ENCODE data around the gene TCF25. TPM values are rescaled to one million over a fixed set of nuclear protein-coding genes. Genes with fewer than 3 reads are reported as not detected.

TCF25 gene
- total RNA-seq, 1 experiment from 2014 or later, result 79.6 TPM

DNA sequence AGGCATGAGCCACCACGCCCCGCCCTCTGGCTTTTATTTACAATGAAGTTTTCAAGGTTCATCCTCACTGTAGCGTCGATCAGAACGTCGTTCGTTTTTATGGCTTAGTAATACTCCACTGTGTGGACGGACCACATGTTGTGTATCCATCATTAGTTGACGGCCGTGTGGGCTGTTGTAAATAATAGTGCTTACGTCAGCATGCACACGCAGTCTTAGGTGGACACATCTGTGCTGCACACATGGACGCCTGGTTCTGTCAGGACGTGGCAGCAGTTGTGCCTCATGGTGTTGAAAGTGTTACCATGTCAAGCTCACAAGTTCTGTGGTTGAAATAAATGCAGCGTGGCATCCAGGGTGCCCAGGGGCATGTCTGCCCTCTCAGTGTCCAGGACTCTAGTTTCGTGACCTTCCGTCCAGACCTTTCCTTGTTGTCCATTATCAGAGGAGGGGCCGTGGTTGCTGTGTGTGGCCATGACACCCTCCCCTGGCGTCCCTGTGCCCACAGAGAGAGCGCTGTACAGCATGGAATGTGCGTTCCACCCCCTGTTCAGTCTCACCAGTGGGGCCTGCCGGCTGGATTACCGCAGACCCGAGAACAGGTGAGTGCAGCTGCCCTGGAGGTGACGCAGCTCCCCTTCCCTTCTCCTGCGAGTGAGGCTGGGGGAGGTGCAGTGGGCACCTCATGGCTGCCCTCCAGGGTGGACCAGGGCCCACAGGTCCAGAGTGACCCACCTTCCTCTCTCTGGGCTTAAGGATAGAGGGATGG, 22.3 kb downstream of the TCF25 start:
- CTCF ChIA-PET, result no interaction called here
- peaks cover 2% of the 10 kb centered on the region; the same call in 1 of the 2 replicates for H3K36me3 ChIP-seq (ENCODE audit: low read depth, low read length)
- no peak overlapping the region for H3K27ac ChIP-seq (ENCODE audit: low read length)
- H3F3A ChIP-seq (ENCODE audit: low read length, unreplicated experiment), result no peaks in the 10 kb centered on the region
- TF ChIP-seq, protein P1, sequence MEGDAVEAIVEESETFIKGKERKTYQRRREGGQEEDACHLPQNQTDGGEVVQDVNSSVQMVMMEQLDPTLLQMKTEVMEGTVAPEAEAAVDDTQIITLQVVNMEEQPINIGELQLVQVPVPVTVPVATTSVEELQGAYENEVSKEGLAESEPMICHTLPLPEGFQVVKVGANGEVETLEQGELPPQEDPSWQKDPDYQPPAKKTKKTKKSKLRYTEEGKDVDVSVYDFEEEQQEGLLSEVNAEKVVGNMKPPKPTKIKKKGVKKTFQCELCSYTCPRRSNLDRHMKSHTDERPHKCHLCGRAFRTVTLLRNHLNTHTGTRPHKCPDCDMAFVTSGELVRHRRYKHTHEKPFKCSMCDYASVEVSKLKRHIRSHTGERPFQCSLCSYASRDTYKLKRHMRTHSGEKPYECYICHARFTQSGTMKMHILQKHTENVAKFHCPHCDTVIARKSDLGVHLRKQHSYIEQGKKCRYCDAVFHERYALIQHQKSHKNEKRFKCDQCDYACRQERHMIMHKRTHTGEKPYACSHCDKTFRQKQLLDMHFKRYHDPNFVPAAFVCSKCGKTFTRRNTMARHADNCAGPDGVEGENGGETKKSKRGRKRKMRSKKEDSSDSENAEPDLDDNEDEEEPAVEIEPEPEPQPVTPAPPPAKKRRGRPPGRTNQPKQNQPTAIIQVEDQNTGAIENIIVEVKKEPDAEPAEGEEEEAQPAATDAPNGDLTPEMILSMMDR (conservative IDR thresholded peaks at IDR 0.05; ENCODE audit: low read depth, low read length), result no peak
- TF ChIP-seq EZH2 (IDR thresholded peaks at IDR 0.05; ENCODE audit: low read length, unreplicated experiment) (no peak), EZH2phosphoT487 (IDR thresholded peaks at IDR 0.05; ENCODE audit: borderline replicate concordance, low read length) (no peak)
- no TSS peak for BruUV-seq (replicated peaks)
- H3K9me3 ChIP-seq (ENCODE audit: low read length), result no peaks in the 10 kb centered on the region
- ATAC-seq (no peak), DNase-seq (no peak)
- H3K4me3 ChIP-seq (ENCODE audit: low read length), result no peak overlapping the region
- H3K4me1 ChIP-seq (ENCODE audit: insufficient read depth, low read length), result no peaks in the 10 kb centered on the region
- intact Hi-C loops (cut with micrococcal nuclease), result no loop called here
- POLR2A ChIA-PET (ENCODE audit: unreplicated experiment), result no interaction called here
- H4K20me1 ChIP-seq (ENCODE audit: low read length), result no peaks in the 10 kb centered on the region
- H3K9ac ChIP-seq (ENCODE audit: low read length), result no peak overlapping the region
- no peak overlapping the region for H3K4me2 ChIP-seq (ENCODE audit: low read length)
- no peaks in the 10 kb centered on the region for H3K9me2 ChIP-seq (replicated peaks; ENCODE audit: low read length)
- H2AFZ ChIP-seq (ENCODE audit: low read length), result no peak overlapping the region
- H3K79me2 ChIP-seq (ENCODE audit: low read length), result no peaks in the 10 kb centered on the region
- no peaks in the 10 kb centered on the region for H3K27me3 ChIP-seq (ENCODE audit: low read length)

DNA sequence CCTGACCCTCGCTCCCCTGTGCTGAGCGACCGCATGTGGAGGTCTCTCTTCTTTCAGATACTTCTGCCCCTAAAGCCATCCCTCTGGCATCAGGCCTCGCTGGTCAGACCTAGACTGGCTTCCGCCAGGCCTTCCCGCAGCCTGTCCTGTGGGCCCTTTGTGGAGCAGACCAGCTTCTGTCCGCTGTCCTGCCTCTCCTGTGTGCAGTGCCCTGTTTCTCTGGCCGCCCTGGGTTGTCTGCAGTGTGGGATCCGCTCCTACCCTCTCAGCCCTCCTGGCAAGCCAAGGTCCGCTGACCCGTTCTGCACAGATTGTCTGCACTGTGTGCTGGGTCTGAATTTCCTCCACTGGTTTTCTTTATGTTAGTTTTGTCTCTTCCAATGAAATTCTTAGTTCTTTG, 23.8 kb downstream of the TCF25 start:
- CTCF ChIA-PET, result no interaction called here
- intact Hi-C loops (cut with micrococcal nuclease), result no loop called here
- DNase-seq (no peak), ATAC-seq (no peak)
- H3K4me2 ChIP-seq (ENCODE audit: low read length), result no peak overlapping the region
- H3K9ac ChIP-seq (ENCODE audit: low read length), result no peak overlapping the region
- BruUV-seq (replicated peaks), result no TSS peak
- H3K9me2 ChIP-seq (replicated peaks; ENCODE audit: low read length), result no peaks in the 10 kb centered on the region
- POLR2A ChIA-PET (ENCODE audit: unreplicated experiment), result no interaction called here
- H3K9me3 ChIP-seq (ENCODE audit: low read length), result no peaks in the 10 kb centered on the region
- peaks cover 2% of the 10 kb centered on the region; the same call in 1 of the 2 replicates for H3K36me3 ChIP-seq (ENCODE audit: low read depth, low read length)
- H2AFZ ChIP-seq (ENCODE audit: low read length), result no peak overlapping the region
- no peak overlapping the region for H3K4me3 ChIP-seq (ENCODE audit: low read length)
- TF ChIP-seq EZH2phosphoT487 (IDR thresholded peaks at IDR 0.05; ENCODE audit: borderline replicate concordance, low read length), result no peak
- TF ChIP-seq, protein P1 (conservative IDR thresholded peaks at IDR 0.05; ENCODE audit: low read depth, low read length), result no peak
- no peak for TF ChIP-seq EZH2 (IDR thresholded peaks at IDR 0.05; ENCODE audit: low read length, unreplicated experiment)
- no peaks in the 10 kb centered on the region for H3K4me1 ChIP-seq (ENCODE audit: insufficient read depth, low read length)
- no peak overlapping the region for H3K27ac ChIP-seq (ENCODE audit: low read length)
- no peaks in the 10 kb centered on the region for H3K27me3 ChIP-seq (ENCODE audit: low read length)
- no peaks in the 10 kb centered on the region for H3K79me2 ChIP-seq (ENCODE audit: low read length)
- no peaks in the 10 kb centered on the region for H4K20me1 ChIP-seq (ENCODE audit: low read length)
- no peaks in the 10 kb centered on the region for H3F3A ChIP-seq (ENCODE audit: low read length, unreplicated experiment)

DNA sequence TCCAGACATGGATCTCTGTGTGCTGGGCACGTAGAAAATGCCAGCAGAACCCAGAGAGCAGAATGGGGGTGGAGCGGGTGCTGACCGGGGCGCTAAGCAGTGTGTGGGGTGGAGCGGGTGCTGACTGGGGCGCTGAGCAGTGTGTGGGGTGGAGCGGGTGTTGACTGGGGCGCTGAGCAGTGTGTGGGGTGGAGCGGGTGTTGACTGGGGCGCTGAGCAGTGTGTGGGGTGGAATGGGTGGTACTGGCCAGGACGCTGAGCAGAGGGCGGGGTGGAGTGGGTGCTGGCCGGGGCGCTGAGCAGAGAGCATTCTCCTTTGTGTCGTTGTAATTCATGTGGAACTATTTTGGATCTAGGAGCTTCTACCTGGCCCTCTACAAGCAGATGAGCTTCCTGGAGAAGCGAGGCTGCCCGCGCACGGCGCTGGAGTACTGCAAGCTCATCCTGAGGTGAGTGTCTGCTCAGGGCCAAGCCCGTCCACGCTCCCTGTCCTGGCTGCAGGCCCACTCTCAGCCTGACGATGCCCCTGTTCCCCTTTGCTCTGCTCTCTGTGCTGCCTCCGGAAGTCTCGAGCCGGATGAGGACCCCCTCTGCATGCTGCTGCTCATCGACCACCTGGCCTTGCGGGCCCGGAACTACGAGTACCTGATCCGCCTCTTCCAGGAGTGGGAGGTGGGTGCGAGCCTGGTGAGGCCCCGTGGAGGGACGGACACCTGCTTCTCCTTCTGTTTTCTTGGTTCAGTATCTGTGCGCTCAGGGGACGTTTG, 25.0 kb downstream of the TCF25 start:
- H3K27ac ChIP-seq (ENCODE audit: low read length), result no peak overlapping the region
- H4K20me1 ChIP-seq (ENCODE audit: low read length), result no peaks in the 10 kb centered on the region
- no peaks in the 10 kb centered on the region for H3K9me3 ChIP-seq (ENCODE audit: low read length)
- DNase-seq, result no peak
- no peaks in the 10 kb centered on the region for H3K4me1 ChIP-seq (ENCODE audit: insufficient read depth, low read length)
- no peak for ATAC-seq
- no peaks in the 10 kb centered on the region for H3F3A ChIP-seq (ENCODE audit: low read length, unreplicated experiment)
- ChIA-PET CTCF (no interaction called here), POLR2A (ENCODE audit: unreplicated experiment) (no interaction called here)
- no peak overlapping the region for H2AFZ ChIP-seq (ENCODE audit: low read length)
- H3K9ac ChIP-seq (ENCODE audit: low read length), result no peak overlapping the region
- no peaks in the 10 kb centered on the region for H3K27me3 ChIP-seq (ENCODE audit: low read length)
- H3K4me2 ChIP-seq (ENCODE audit: low read length), result no peak overlapping the region
- H3K4me3 ChIP-seq (ENCODE audit: low read length), result no peak overlapping the region
- intact Hi-C loops (cut with micrococcal nuclease), result no loop called here
- H3K9me2 ChIP-seq (replicated peaks; ENCODE audit: low read length), result no peaks in the 10 kb centered on the region
- no TSS peak for BruUV-seq (replicated peaks)
- TF ChIP-seq EZH2 (IDR thresholded peaks at IDR 0.05; ENCODE audit: low read length, unreplicated experiment), result no peak
- TF ChIP-seq, protein P1 (conservative IDR thresholded peaks at IDR 0.05; ENCODE audit: low read depth, low read length), result no peak
- TF ChIP-seq EZH2phosphoT487 (IDR thresholded peaks at IDR 0.05; ENCODE audit: borderline replicate concordance, low read length), result no peak
- no peaks in the 10 kb centered on the region for H3K79me2 ChIP-seq (ENCODE audit: low read length)
- peaks cover 2% of the 10 kb centered on the region; the same call in 1 of the 2 replicates for H3K36me3 ChIP-seq (ENCODE audit: low read depth, low read length)

All from PC-3 (cell line).